Testis (tissue), 2 donors: ENCODE results near the gene GPR27.

Source experiments
- CTCF ChIP-seq, 3 experiments: fragments of 450-650 bp in 2 of 3; fragments of 200-600 bp in 1 of 3; sonication (generic) in 1 of 3; IDR thresholded peaks; one replicate each; pipeline ENCODE4 v1.5.1; 2016 to 2019; ENCODE audit warnings: antibody characterized with exemption in 3 of 3, mild to moderate bottlenecking in 2 of 3, moderate library complexity in 1 of 3
- POLR2A ChIP-seq: fragments of 450-650 bp; IDR thresholded peaks from one replicate; pipeline ENCODE4 v1.6.1; 2017; ENCODE audit warnings: antibody characterized with exemption, mild to moderate bottlenecking, moderate library complexity

- TF ChIP-seq POLR2A (no peak), CTCF (IDR thresholded peaks at IDR 0.05) (no peak)
Measured at GRCh38 chr3:71760140-71760539, 6.5 kb downstream of the GPR27 start.
